Common myeloid progenitor, CD34-positive (primary cell): ENCODE results near the gene HLA-DQB1.
"Not testable (repeated sequence)": the region's sequence is repeated elsewhere in the genome, so short reads cannot be mapped to it uniquely, and the experiment has no call there.

Experiments
- CTCF ChIA-PET: fragments of 350-600 bp; sonication (Branson Sonifier 250); formaldehyde crosslinking; loops from one replicate; lab custom pipeline; 2021; ENCODE audit warnings: antibody characterized with exemption; lab: Charles Lee
- POLR2A ChIA-PET: fragments of 350-600 bp; sonication (Branson Sonifier 250); formaldehyde crosslinking; loops from one replicate; lab custom pipeline; 2021; ENCODE audit warnings: antibody characterized with exemption; lab: Charles Lee
- DNase-seq, 3 donors: peaks; one replicate each; pipeline versions ENCODE4 v3.0.0 to v3.0.0-alpha.2; 2013
- H3K27ac ChIP-seq, 2 experiments: 1 replicate in 1 of 2; 2 replicates in 1 of 2; pipeline ENCODE4 v1.7.0; 2013; ENCODE audit warnings: inconsistent platforms in 2 of 2, low read length in 2 of 2, mild to moderate bottlenecking in 2 of 2, low read depth in 1 of 2, moderate library complexity in 1 of 2; ENCODE audit not compliant: severe bottlenecking in 2 of 2, insufficient read depth in 1 of 2, poor library complexity in 1 of 2
- H3K27me3 ChIP-seq, 5 experiments: replicated peaks in 2 of 5; 1 replicate in 3 of 5; 2 replicates in 2 of 5; pipeline versions ENCODE4 v1.6.1 to v1.7.0; 2013; ENCODE audit warnings: low read length in 4 of 5, mild to moderate bottlenecking in 2 of 5, moderate library complexity in 2 of 5, inconsistent platforms in 1 of 5; ENCODE audit not compliant: insufficient read depth in 5 of 5, control insufficient read depth in 4 of 5
- H3K36me3 ChIP-seq, 4 experiments: 1 replicate in 2 of 4; 2 replicates in 2 of 4; pipeline versions ENCODE4 v1.6.1 to v1.7.0; 2013; ENCODE audit warnings: low read length in 3 of 4, control low read depth in 1 of 4, mild to moderate bottlenecking in 1 of 4; ENCODE audit not compliant: control insufficient read depth in 4 of 4, insufficient read depth in 4 of 4
- H3K4me1 ChIP-seq, 4 experiments: 1 replicate in 3 of 4; 2 replicates in 1 of 4; pipeline versions ENCODE4 v1.6.1 to v1.7.1; 2013; ENCODE audit warnings: low read length in 3 of 4, mild to moderate bottlenecking in 3 of 4, control low read depth in 1 of 4, inconsistent platforms in 1 of 4, moderate library complexity in 1 of 4; ENCODE audit not compliant: control insufficient read depth in 4 of 4, insufficient read depth in 4 of 4; ENCODE audit errors: control extremely low read depth in 1 of 4
- H3K4me3 ChIP-seq, 7 experiments: 1 replicate in 4 of 7; 2 replicates in 3 of 7; pipeline versions ENCODE4 v1.5.1 to v1.7.0; 2013; ENCODE audit warnings: mild to moderate bottlenecking in 7 of 7, low read length in 6 of 7, moderate library complexity in 6 of 7, inconsistent platforms in 2 of 7, low read depth in 2 of 7, control low read depth in 1 of 7; ENCODE audit not compliant: insufficient read depth in 4 of 7, control insufficient read depth in 1 of 7; ENCODE audit errors: extremely low read depth in 1 of 7
- H3K9me3 ChIP-seq, 5 experiments: 1 replicate in 4 of 5; 2 replicates in 1 of 5; pipeline versions ENCODE4 v1.6.1 to v1.7.1; 2013; ENCODE audit warnings: low read length in 4 of 5, mild to moderate bottlenecking in 2 of 5, inconsistent platforms in 1 of 5, low read depth in 1 of 5, moderate library complexity in 1 of 5; ENCODE audit not compliant: control insufficient read depth in 4 of 5, insufficient read depth in 2 of 5; ENCODE audit errors: control extremely low read depth in 1 of 5
- WGBS: methylation state at CpG from one replicate; pipeline ENCODE4 v1.1.5; 2013; ENCODE audit not compliant: insufficient coverage; 5-methylcytosine and 5-hydroxymethylcytosine counted together

HLA-DQB1 gene

DNA sequence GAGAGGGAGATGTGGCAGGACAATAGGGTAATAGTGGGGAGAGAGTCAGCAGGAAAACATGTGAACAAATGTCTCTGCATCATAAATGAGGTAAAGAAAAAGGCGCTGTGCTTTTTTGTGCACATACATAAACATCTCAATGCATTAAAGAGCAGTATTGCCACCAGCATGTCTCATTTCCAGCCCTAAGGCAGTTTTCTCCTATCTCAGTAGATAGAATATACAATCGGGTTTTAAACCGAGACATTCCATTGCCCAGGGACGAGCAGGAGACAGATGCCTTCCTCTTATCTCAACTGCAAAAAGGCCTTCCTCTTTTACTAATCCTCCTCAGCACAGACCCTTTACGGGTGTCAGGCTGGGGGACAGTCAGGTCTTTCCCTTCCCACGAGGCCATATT lies 9.1 kb downstream of the HLA-DQB1 start:
- H3K27ac ChIP-seq, H3K9me3 ChIP-seq, CTCF ChIA-PET, H3K4me1 ChIP-seq, H3K4me3 ChIP-seq, POLR2A ChIA-PET, H3K27me3 ChIP-seq, DNase-seq: not testable (repeated sequence)
- WGBS, result no CpG with 5 or more reads among the region's 6 CpGs
- H3K36me3 ChIP-seq, result peaks cover 0 to 28% (median 0%) of the 10 kb centered on the region in 4 experiments

DNA sequence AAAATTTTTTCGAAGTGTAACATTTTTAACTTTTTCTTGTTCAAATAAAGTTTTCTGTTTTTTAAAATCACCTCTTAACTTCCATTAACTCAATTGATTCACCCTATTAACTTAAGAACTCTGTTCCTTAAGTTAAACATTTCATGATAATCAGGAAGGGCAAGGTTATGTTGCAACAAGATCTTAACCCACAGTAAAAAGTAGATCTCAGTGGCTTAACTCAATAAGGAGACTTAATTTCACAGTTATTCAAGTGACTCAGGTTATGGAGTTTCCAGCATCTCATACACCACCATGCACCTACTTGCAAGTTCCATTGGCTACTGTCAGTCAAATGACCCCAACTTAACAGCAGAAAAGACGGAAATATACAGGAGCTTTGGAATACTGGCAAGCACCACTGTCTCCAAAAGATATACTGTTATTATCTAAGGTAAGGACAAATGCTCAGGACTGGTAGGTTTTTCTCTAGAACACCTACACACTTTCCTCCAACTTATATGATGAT lies 11.2 kb downstream of the HLA-DQB1 start:
- no peaks in the 10 kb centered on the region for H3K4me1 ChIP-seq
- peaks cover 0 to 9% (median 0%) of the 10 kb centered on the region in 4 experiments for H3K36me3 ChIP-seq
- ChIA-PET POLR2A (no interaction called here), CTCF (no interaction called here)
- DNase-seq, result peak in 2 of 3 donors; percentile 18 to 36
- no peak overlapping the region for H3K4me3 ChIP-seq
- no peak overlapping the region for H3K27ac ChIP-seq
- peaks cover 0 to 6% (median 0%) of the 10 kb centered on the region in 5 experiments for H3K9me3 ChIP-seq
- no peaks in the 10 kb centered on the region for H3K27me3 ChIP-seq
- no CpG with 5 or more reads among the region's 2 CpGs for WGBS

DNA sequence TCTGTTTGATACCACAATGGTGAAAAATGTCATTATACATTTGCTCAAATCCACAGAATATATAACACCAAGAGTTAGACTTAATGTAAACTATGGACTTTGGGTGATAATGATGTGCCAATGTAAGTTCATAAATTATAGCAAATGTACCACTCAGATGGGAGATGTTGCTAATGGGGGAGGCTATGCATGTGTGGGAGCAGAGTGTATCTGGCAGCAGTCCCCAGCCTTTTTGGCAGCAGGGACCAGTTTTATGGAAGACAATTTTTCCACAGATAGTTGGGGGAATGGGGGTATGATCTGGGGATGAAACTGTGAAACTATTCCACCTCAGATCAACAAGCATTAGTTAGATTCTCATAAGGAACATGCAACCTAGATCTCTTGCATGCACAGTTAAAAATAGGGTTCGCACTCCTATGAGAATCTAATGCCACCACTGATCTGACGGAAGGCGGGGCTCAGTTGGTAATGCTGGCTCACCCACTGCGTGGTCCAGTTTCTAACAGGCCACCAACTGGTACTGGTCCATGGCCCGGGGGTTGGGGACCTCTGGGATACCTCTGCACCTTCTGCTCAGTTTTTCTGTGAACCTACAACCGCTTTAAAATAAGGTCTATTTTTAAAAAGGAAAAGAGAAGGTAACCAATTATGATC lies 21.3 kb downstream of the HLA-DQB1 start:
- POLR2A ChIA-PET, result no interaction called here

DNA sequence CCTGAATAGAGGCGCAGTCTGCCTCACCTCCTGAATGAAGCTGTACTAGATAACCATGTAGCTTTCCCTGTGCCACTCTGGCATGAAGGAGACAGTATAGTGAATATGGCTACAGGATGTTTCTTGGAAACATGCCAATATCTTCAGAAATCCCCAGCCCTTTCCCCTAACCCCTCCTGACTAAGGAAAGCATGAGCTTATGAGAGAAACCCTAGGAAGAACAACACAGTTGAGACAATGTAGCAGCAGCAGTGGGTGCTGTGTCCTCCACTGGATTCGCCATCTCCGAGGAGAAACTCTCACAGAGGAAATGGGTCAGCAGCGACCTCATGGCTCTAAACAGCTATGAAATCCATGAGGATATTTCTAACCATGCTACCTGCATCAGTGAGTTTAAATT lies 22.6 kb downstream of the HLA-DQB1 start:
- H3K36me3 ChIP-seq, result peaks cover 0 to 15% (median 0%) of the 10 kb centered on the region in 4 experiments
- ChIA-PET POLR2A (no interaction called here), CTCF (interaction anchor here (1.1 kb wide), 1 partner anchor 15 kb away, joined by 3 read pairs; no protein-coding TSS in a partner anchor)
- no peaks in the 10 kb centered on the region for H3K27me3 ChIP-seq
- peaks cover 0 to 7% (median 3%) of the 10 kb centered on the region in 4 experiments for H3K4me1 ChIP-seq
- no peak overlapping the region for H3K4me3 ChIP-seq
- H3K27ac ChIP-seq, result no peak overlapping the region
- no peak for DNase-seq
- WGBS, result 21% methylated on average over 2 of the region's 4 CpGs
- H3K9me3 ChIP-seq, result no peaks in the 10 kb centered on the region

More for the DNA sequence above, 21.3 kb downstream of the HLA-DQB1 start:
- CTCF ChIA-PET, result no interaction called here
- peaks cover 0 to 2% (median 0%) of the 10 kb centered on the region in 4 experiments for H3K4me1 ChIP-seq
- no peaks in the 10 kb centered on the region for H3K9me3 ChIP-seq
- H3K4me3 ChIP-seq, result no peak overlapping the region
- H3K27me3 ChIP-seq, result no peaks in the 10 kb centered on the region
- peaks cover 0 to 15% (median 0%) of the 10 kb centered on the region in 4 experiments for H3K36me3 ChIP-seq
- no peak overlapping the region for H3K27ac ChIP-seq
- WGBS, result 71% methylated on average over 4 of the region's 6 CpGs
- no peak for DNase-seq

DNA sequence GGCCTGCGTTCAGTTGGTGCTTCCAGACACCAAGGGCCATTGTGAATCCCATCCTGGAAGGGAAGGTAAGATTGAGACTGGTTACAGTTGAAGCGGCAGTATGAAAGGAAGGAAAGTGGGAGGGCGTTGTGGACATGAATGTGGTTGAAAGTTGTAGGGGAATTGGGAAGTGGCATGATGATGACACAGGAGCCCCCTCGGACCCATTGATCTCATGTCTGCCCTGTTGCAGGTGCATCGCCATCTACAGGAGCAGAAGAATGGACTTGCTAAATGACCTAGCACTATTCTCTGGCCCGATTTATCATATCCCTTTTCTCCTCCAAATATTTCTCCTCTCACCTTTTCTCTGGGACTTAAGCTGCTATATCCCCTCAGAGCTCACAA lies 23.7 kb downstream of the HLA-DQB1 start:
- H3K4me3 ChIP-seq, result no peak overlapping the region
- CTCF ChIA-PET, result no interaction called here
- no peak overlapping the region for H3K27ac ChIP-seq
- POLR2A ChIA-PET, result interaction anchor here (0.6 kb wide), 1 partner anchor 50 kb away, joined by 3 read pairs; no protein-coding TSS in a partner anchor
- H3K36me3 ChIP-seq, result peaks cover 0 to 15% (median 0%) of the 10 kb centered on the region in 4 experiments
- DNase-seq, result no peak
- H3K27me3 ChIP-seq, result no peaks in the 10 kb centered on the region
- WGBS, result no CpG with 5 or more reads among the region's 6 CpGs
- no peaks in the 10 kb centered on the region for H3K9me3 ChIP-seq
- peaks cover 0 to 18% (median 5%) of the 10 kb centered on the region in 4 experiments for H3K4me1 ChIP-seq

DNA sequence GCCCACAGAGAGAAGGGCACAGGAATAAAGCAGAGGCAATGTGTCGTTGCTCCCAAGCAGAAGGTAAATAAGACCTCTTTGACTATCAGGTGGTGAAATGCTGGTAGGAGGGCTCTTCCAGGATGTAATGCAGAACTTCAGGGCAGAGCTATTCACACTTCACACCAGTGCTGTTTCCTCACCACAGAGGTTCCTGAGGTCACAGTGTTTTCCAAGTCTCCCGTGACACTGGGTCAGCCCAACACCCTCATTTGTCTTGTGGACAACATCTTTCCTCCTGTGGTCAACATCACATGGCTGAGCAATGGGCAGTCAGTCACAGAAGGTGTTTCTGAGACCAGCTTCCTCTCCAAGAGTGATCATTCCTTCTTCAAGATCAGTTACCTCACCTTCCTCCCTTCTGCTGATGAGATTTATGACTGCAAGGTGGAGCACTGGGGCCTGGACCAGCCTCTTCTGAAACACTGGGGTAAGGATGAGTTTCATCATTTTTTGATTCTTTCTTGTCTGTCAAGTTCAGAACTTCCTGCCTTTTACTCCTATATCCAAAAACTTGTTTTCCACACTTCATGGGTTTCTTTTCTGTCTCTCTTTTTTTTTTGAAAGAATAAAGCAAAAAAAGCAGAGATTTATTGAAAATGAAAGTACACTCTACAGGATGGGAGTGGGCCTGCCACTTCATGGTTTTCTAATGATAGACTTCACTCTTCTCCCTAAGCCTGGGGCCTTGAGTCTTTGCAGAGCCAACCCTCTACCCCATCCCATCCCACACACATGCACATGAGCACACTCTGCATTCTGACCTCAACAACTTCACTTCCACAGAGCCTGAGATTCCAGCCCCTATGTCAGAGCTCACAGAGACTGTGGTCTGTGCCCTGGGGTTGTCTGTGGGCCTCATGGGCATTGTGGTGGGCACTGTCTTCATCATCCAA lies 24.4 kb downstream of the HLA-DQB1 start:
- H3K9me3 ChIP-seq, DNase-seq, H3K27ac ChIP-seq, CTCF ChIA-PET, H3K4me3 ChIP-seq, H3K27me3 ChIP-seq: not testable (repeated sequence)
- no CpG with 5 or more reads among the region's 2 CpGs for WGBS
- POLR2A ChIA-PET, result interaction anchor here (0.6 kb wide), 1 partner anchor 50 kb away, joined by 3 read pairs; no protein-coding TSS in a partner anchor
- peaks cover 0 to 22% (median 6%) of the 10 kb centered on the region in 4 experiments for H3K4me1 ChIP-seq
- peaks cover 0 to 15% (median 0%) of the 10 kb centered on the region in 4 experiments for H3K36me3 ChIP-seq
